HG03064 (cell line): Measurements from ENCODE around the gene FAM50B.

Experiments
- ATAC-seq: cut with Tn5 transposase; IDR thresholded peaks from one replicate; pipeline ENCODE4 v1.9.1; 2021; ENCODE audit warnings: low read depth; ENCODE audit not compliant: unreplicated experiment

Gene FAM50B

GRCh38 chr6:3848925-3849605, at the start of gene FAM50B:
Gene FAM50B, plus strand, starts transcription at chr6:3849373. Its CDS starts 439 bp downstream, at chr6:3849812.
- ATAC-seq, result peak; percentile 86

- ATAC-seq, result no peak
Observed at GRCh38 chr6:3799719-3800118, 49.5 kb upstream of the FAM50B start.

GRCh38 chr6:3800850-3801591, 48.2 kb upstream of the FAM50B start:
- no peak for ATAC-seq

- ATAC-seq, result no peak
Observed at GRCh38 chr6:3801960-3802359, 47.2 kb upstream of the FAM50B start.

- ATAC-seq, result no peak
Observed at GRCh38 chr6:3803627-3804468, 45.3 kb upstream of the FAM50B start.

- no peak for ATAC-seq
Observed at GRCh38 chr6:3804964-3805363, 44.2 kb upstream of the FAM50B start.

GRCh38 chr6:3805448-3806123, 43.6 kb upstream of the FAM50B start:
- no peak for ATAC-seq

GRCh38 chr6:3806169-3806922, 42.8 kb upstream of the FAM50B start:
- ATAC-seq, result no peak

- ATAC-seq, result no peak
Observed at GRCh38 chr6:3808199-3808598, 41.0 kb upstream of the FAM50B start.

GRCh38 chr6:3808759-3809514, 40.2 kb upstream of the FAM50B start:
- ATAC-seq, result no peak

- ATAC-seq, result no peak
Observed at GRCh38 chr6:3809515-3809891, 39.7 kb upstream of the FAM50B start.

GRCh38 chr6:3809982-3810381, 39.2 kb upstream of the FAM50B start:
- ATAC-seq, result no peak

- no peak for ATAC-seq
Observed at GRCh38 chr6:3811191-3811590, 38.0 kb upstream of the FAM50B start.

- no peak for ATAC-seq
Observed at GRCh38 chr6:3812596-3812995, 36.6 kb upstream of the FAM50B start.

GRCh38 chr6:3813150-3813780, 35.9 kb upstream of the FAM50B start:
- no peak for ATAC-seq

GRCh38 chr6:3813918-3814317, 35.3 kb upstream of the FAM50B start:
- ATAC-seq, result no peak

- no peak for ATAC-seq
Observed at GRCh38 chr6:3814539-3814938, 34.6 kb upstream of the FAM50B start.

- ATAC-seq, result no peak
Observed at GRCh38 chr6:3816251-3816650, 32.9 kb upstream of the FAM50B start.
